PC-3 (cell line): ENCODE data around the gene CDC25B. TPM values are rescaled to one million over a fixed set of nuclear protein-coding genes. Genes with fewer than 3 reads are reported as not detected.
"Not testable (repeated sequence)": the region's sequence is repeated elsewhere in the genome, so short reads cannot be mapped to it uniquely, and the experiment has no call there.

ENCODE experiments used
- ATAC-seq: fragments of 200-7000 bp; cut with Tn5 transposase; 2 replicates; pipeline ENCODE4 v1.9.1; 2020; ENCODE audit warnings: mild to moderate bottlenecking, moderate library complexity
- BruUV-seq: library from RNA; stranded (reverse); fragments of 400-500 nt; replicated peaks from 2 replicates; lab custom pipeline; 2021; lab: Mats Ljungman, UMichigan
- CTCF ChIA-PET: fragments of 300-600 bp; sonication (Branson Sonifier 250); formaldehyde crosslinking; loops from one replicate; lab custom pipeline; 2022; ENCODE audit warnings: antibody characterized with exemption; lab: Charles Lee
- POLR2A ChIA-PET: fragments of 300-600 bp; sonication (Branson Sonifier 250); formaldehyde crosslinking; loops from one replicate; lab custom pipeline; 2022; ENCODE audit warnings: antibody characterized with exemption; ENCODE audit not compliant: unreplicated experiment; lab: Charles Lee
- DNase-seq: peaks from one replicate; pipeline ENCODE4 v3.0.0-alpha.2; 2015
- H2AFZ ChIP-seq: fragments of 300-600 bp; sonication (generic); 2 replicates; pipeline ENCODE4 v1.6.0; 2016; ENCODE audit warnings: antibody characterized with exemption, low read length
- H3F3A ChIP-seq: fragments of 300-600 bp; sonication (generic); one replicate; pipeline ENCODE4 v1.6.0; 2017; ENCODE audit warnings: antibody characterized with exemption, low read length, control low read depth, mild to moderate bottlenecking; ENCODE audit not compliant: unreplicated experiment
- H3K27ac ChIP-seq: fragments of 300-600 bp; sonication (generic); 2 replicates; pipeline ENCODE4 v1.5.1; 2016; ENCODE audit warnings: mild to moderate bottlenecking, low read length
- H3K27me3 ChIP-seq: fragments of 300-600 bp; sonication (generic); 2 replicates; pipeline ENCODE4 v1.6.1; 2016; ENCODE audit warnings: low read length, mixed read lengths
- H3K36me3 ChIP-seq: fragments of 300-600 bp; sonication (generic); 2 replicates; pipeline ENCODE4 v1.6.1; 2016; ENCODE audit warnings: low read depth, mixed run types, low read length, mixed read lengths
- H3K4me1 ChIP-seq: fragments of 300-600 bp; sonication (generic); 2 replicates; pipeline ENCODE4 v1.5.1; 2016; ENCODE audit warnings: low read length; ENCODE audit not compliant: insufficient read depth
- H3K4me2 ChIP-seq: fragments of 300-600 bp; sonication (generic); 2 replicates; pipeline ENCODE4 v1.6.0; 2016; ENCODE audit warnings: low read length
- H3K4me3 ChIP-seq: fragments of 300-600 bp; sonication (generic); 2 replicates; pipeline ENCODE4 v1.5.1; 2016; ENCODE audit warnings: mild to moderate bottlenecking, low read length, mixed read lengths
- H3K79me2 ChIP-seq: fragments of 300-600 bp; sonication (generic); 2 replicates; pipeline ENCODE4 v1.6.1; 2017; ENCODE audit warnings: low read length, mixed read lengths
- H3K9ac ChIP-seq: fragments of 300-600 bp; sonication (generic); 2 replicates; pipeline ENCODE4 v1.6.0; 2016; ENCODE audit warnings: mild to moderate bottlenecking, low read length
- H3K9me2 ChIP-seq: fragments of 300-600 bp; sonication (generic); replicated peaks from 2 replicates; pipeline ENCODE4 v1.6.1; 2016; ENCODE audit warnings: mixed run types, low read length, mixed read lengths
- H3K9me3 ChIP-seq: fragments of 300-600 bp; sonication (generic); 2 replicates; pipeline ENCODE4 v1.6.1; 2016; ENCODE audit warnings: low read length, mixed read lengths
- H4K20me1 ChIP-seq: fragments of 300-600 bp; sonication (generic); 2 replicates; pipeline ENCODE4 v1.6.1; 2016; ENCODE audit warnings: low read length, mixed read lengths
- EZH2 ChIP-seq: fragments of 300-600 bp; sonication (generic); IDR thresholded peaks from one replicate; pipeline ENCODE4 v1.6.1; 2017; ENCODE audit warnings: antibody characterized with exemption, mild to moderate bottlenecking, low read length; ENCODE audit not compliant: unreplicated experiment
- EZH2phosphoT487 ChIP-seq: fragments of 300-600 bp; sonication (generic); IDR thresholded peaks from 2 replicates; pipeline ENCODE4 v1.6.1; 2018; ENCODE audit warnings: mild to moderate bottlenecking, antibody characterized with exemption, low read length, borderline replicate concordance
- intact Hi-C: fragments of 100-400 bp; cut with micrococcal nuclease; formaldehyde crosslinking; loops from 2 replicates; pipeline ENCODE4 v1.9.0; 2023
- total RNA-seq: library from RNA; depleted of rRNA; stranded (reverse); fragments of >200 nt; gene quantifications from 2 replicates; pipeline ENCODE4 v1.2.3, GENCODE V29; 2014
- TF ChIP-seq, protein P1 (sequence below): fragments of 300-600 bp; sonication (generic); conservative IDR thresholded peaks from 2 replicates; pipeline ENCODE4 v1.5.1; 2017; ENCODE audit warnings: antibody characterized with exemption, low read depth, mild to moderate bottlenecking, low read length

Gene CDC25B
- total RNA-seq, 1 experiment from 2014 or later, result 89.7 TPM

GRCh38 chr20:3787324-3788014, 8.6 kb upstream of the CDC25B start:
- Histone ChIP-seq H3K27ac (0 out of 2 replicates have a peak overlapping the region, but pooled peaks have one; percentile 16), H3K9ac (peak overlapping the region; percentile 82), H4K20me1 (peaks cover 28% of the 10 kb centered on the region), H3K36me3 (0 out of 2 replicates have a peak, but pooled peaks cover 3% of the 10 kb centered on the region), H3K4me3 (peak overlapping the region; percentile 77), H3K9me2 (no peaks in the 10 kb centered on the region), H2AFZ (peak overlapping the region; percentile 90), H3K9me3 (no peaks in the 10 kb centered on the region), H3K27me3 (no peaks in the 10 kb centered on the region), H3F3A (peaks cover 3% of the 10 kb centered on the region), H3K4me1 (peaks cover 36% of the 10 kb centered on the region), H3K4me2 (peak overlapping the region; percentile 81), H3K79me2 (peaks cover 40% of the 10 kb centered on the region)
- DNase-seq, result peak; percentile 18
- ATAC-seq, result no peak
- intact Hi-C loops, result loop anchor here (1.0 kb wide), 3 partner anchors 9 to 68 kb away; partner anchors contain the start of genes AP5S1 and CDC25B
- POLR2A ChIA-PET, result interaction anchor here (0.5 to 1.0 kb wide), 4 partner anchors 16 to 58 kb away, joined by 3 to 5 read pairs (median 4); partner anchors contain the start of gene AP5S1
- TSS peak; percentile 69 for BruUV-seq
- CTCF ChIA-PET, result interaction anchor here (0.6 to 3.0 kb wide), 3 partner anchors 24 to 33 kb away, joined by 3 to 16 read pairs (median 13); partner anchors contain the start of gene AP5S1
- no peak for TF ChIP-seq EZH2phosphoT487
- TF ChIP-seq EZH2, result no peak
- TF ChIP-seq, protein P1, sequence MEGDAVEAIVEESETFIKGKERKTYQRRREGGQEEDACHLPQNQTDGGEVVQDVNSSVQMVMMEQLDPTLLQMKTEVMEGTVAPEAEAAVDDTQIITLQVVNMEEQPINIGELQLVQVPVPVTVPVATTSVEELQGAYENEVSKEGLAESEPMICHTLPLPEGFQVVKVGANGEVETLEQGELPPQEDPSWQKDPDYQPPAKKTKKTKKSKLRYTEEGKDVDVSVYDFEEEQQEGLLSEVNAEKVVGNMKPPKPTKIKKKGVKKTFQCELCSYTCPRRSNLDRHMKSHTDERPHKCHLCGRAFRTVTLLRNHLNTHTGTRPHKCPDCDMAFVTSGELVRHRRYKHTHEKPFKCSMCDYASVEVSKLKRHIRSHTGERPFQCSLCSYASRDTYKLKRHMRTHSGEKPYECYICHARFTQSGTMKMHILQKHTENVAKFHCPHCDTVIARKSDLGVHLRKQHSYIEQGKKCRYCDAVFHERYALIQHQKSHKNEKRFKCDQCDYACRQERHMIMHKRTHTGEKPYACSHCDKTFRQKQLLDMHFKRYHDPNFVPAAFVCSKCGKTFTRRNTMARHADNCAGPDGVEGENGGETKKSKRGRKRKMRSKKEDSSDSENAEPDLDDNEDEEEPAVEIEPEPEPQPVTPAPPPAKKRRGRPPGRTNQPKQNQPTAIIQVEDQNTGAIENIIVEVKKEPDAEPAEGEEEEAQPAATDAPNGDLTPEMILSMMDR, result no peak

DNA sequence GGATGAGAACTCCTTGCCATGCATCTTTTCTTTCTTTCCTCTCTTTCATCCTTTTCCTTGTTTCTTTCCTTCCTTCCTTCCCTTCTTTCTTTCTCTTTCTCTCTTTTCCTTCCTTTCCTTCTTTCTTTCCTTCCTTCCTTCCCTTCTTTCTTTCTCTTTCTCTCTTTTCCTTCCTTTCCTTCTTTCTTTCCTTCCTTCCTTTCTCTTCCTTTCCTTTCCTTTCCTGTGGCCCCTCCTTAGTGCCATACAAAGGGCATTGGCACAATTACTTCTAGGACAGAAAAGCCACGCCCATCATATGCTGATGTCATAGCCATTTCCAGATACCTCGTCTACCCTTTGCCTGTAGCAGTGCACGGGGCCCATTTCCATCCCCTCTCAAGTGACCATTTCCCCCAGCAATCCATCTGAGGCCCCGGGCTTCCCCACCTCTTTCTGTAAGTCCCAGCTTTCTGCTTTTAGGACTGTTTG, 7.4 kb upstream of the CDC25B start:
- 0 out of 2 replicates have a peak, but pooled peaks cover 3% of the 10 kb centered on the region for H3K36me3 ChIP-seq
- intact Hi-C loops, result no loop called here
- no peak overlapping the region for H3K4me3 ChIP-seq
- DNase-seq, result peak; percentile 21
- no peak overlapping the region for H2AFZ ChIP-seq
- no peak for ATAC-seq
- H3K9me2 ChIP-seq, result no peaks in the 10 kb centered on the region
- ChIA-PET CTCF (no interaction called here), POLR2A (no interaction called here)
- peaks cover 20% of the 10 kb centered on the region for H4K20me1 ChIP-seq
- no peak overlapping the region for H3K27ac ChIP-seq
- no peaks in the 10 kb centered on the region for H3F3A ChIP-seq
- peaks cover 27% of the 10 kb centered on the region for H3K4me1 ChIP-seq
- TF ChIP-seq, protein P1, result no peak
- no peak for TF ChIP-seq EZH2phosphoT487
- no peak for TF ChIP-seq EZH2
- no peak overlapping the region for H3K9ac ChIP-seq
- H3K9me3 ChIP-seq, result no peaks in the 10 kb centered on the region
- H3K4me2 ChIP-seq, result peak overlapping the region; percentile 28; the same call in 1 of the 2 replicates
- peaks cover 34% of the 10 kb centered on the region for H3K79me2 ChIP-seq
- no TSS peak for BruUV-seq
- H3K27me3 ChIP-seq, result no peaks in the 10 kb centered on the region

GRCh38 chr20:3789201-3789600, 6.9 kb upstream of the CDC25B start:
- H3K4me3 ChIP-seq, H3K9ac ChIP-seq, H3K9me3 ChIP-seq, H3K27ac ChIP-seq, H2AFZ ChIP-seq, H3K36me3 ChIP-seq, H3K4me2 ChIP-seq, H3K9me2 ChIP-seq, CTCF ChIA-PET, POLR2A ChIA-PET, H3F3A ChIP-seq, BruUV-seq, intact Hi-C loops, DNase-seq, H3K27me3 ChIP-seq, ATAC-seq: not testable (repeated sequence)
- Histone ChIP-seq H3K4me1 (peaks cover 23% of the 10 kb centered on the region), H4K20me1 (peaks cover 15% of the 10 kb centered on the region), H3K79me2 (peaks cover 29% of the 10 kb centered on the region)

DNA sequence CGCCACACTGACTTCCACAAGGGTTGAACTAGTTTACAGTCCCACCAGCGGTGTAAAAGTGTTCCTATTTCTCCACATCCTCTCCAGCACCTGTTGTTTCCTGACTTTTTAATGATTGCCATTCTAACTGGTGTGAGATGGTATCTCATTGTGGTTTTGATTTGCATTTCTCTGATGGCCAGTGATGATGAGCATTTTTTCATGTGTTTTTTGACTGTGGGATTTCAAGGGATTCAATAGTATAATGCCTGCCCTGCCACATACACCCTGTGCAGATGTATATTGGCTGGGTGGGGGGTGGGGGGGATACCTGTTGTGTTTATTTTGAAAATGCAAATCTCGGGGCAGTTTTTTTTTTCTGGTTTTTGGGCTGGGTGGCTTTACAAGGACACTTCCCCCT, 1.9 kb upstream of the CDC25B start:
- BruUV-seq, CTCF ChIA-PET, POLR2A ChIA-PET, H3K9me3 ChIP-seq, DNase-seq, H3F3A ChIP-seq, H3K4me2 ChIP-seq, ATAC-seq, H3K27me3 ChIP-seq, H3K4me3 ChIP-seq, H4K20me1 ChIP-seq, H3K9me2 ChIP-seq, H2AFZ ChIP-seq, H3K9ac ChIP-seq, intact Hi-C loops, H3K27ac ChIP-seq: not testable (repeated sequence)
- H3K79me2 ChIP-seq, result peaks cover 38% of the 10 kb centered on the region
- peaks cover 13% of the 10 kb centered on the region for H3K36me3 ChIP-seq
- peaks cover 26% of the 10 kb centered on the region for H3K4me1 ChIP-seq
